Hepatocyte (in vitro differentiated cells): ENCODE data around the gene ANKRD30A.

Experiments used
- EZH2phosphoT487 ChIP-seq: fragments of 200-600 bp; sonication (generic); IDR thresholded peaks from one replicate; pipeline ENCODE4 v1.6.1; 2018; ENCODE audit warnings: antibody characterized with exemption, mild to moderate bottlenecking, low read depth, moderate library complexity; ENCODE audit not compliant: unreplicated experiment, severe bottlenecking
- TF ChIP-seq, protein P1 (sequence below): fragments of 200-600 bp; sonication (generic); IDR thresholded peaks from 2 replicates; pipeline ENCODE4 v1.5.1; 2016; ENCODE audit warnings: antibody characterized with exemption, mild to moderate bottlenecking; ENCODE audit not compliant: poor library complexity

DNA sequence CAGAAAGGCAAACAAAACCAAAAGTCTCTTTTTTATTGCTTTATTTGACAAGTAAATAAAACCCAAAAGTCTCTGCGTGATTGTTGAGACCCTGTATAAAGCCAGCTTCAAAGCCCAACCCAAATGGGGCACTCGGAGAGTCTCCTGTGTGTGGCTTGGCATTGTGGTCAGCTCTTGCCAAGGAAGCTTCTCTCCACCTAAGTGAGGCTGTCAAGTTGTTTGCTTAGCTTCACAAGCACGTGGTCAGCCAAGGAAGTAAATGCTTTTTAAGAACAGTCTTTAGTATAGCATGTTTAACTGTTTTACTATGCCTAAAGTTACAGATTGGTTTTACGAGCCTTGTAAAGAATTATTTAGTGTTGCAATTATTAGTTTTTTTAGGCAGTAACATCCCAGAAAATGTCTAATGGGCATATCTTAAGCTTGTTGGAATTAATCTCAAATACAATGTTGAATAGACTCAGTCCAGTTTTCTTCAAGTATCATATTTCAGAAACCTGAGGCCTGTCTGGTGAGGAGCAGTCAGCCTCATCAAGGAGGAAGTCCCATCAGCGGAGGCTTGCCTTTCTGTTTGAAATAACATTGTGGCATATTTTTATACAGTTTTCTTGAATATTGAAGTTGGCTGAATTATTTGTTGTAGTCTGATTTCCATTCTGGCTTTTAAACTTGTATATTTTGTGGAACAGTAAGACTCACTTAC lies 144.3 kb downstream of the ANKRD30A start:
- TF ChIP-seq, protein P1, sequence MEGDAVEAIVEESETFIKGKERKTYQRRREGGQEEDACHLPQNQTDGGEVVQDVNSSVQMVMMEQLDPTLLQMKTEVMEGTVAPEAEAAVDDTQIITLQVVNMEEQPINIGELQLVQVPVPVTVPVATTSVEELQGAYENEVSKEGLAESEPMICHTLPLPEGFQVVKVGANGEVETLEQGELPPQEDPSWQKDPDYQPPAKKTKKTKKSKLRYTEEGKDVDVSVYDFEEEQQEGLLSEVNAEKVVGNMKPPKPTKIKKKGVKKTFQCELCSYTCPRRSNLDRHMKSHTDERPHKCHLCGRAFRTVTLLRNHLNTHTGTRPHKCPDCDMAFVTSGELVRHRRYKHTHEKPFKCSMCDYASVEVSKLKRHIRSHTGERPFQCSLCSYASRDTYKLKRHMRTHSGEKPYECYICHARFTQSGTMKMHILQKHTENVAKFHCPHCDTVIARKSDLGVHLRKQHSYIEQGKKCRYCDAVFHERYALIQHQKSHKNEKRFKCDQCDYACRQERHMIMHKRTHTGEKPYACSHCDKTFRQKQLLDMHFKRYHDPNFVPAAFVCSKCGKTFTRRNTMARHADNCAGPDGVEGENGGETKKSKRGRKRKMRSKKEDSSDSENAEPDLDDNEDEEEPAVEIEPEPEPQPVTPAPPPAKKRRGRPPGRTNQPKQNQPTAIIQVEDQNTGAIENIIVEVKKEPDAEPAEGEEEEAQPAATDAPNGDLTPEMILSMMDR: no peak
- TF ChIP-seq EZH2phosphoT487: no peak
